GM23338 (cell line): ENCODE measurements around the gene DAPK1. TPM values are rescaled to one million over a fixed set of nuclear protein-coding genes. Genes with fewer than 3 reads are reported as not detected.
A peak's percentile ranks its signal among the peaks of the same experiment; 100 is the strongest.

ENCODE experiments used
- ATAC-seq: fragments of 200-7000 bp; cut with Tn5 transposase; 3 replicates; pipeline ENCODE4 v1.9.1; 2020
- DNase-seq: peaks from one replicate; pipeline ENCODE4 v3.0.0-alpha.2; 2015; ENCODE audit warnings: low spot score
- H2AFZ ChIP-seq: fragments of 200-600 bp; sonication (generic); 2 replicates; pipeline ENCODE4 v1.8.0; 2016; ENCODE audit warnings: antibody characterized with exemption, mild to moderate bottlenecking, moderate library complexity
- H3F3A ChIP-seq: fragments of 200-600 bp; sonication (generic); replicated peaks from 2 replicates; pipeline ENCODE4 v1.8.0; 2017; ENCODE audit warnings: antibody characterized with exemption, mixed run types, low read depth
- H3K27ac ChIP-seq: fragments of 200-600 bp; sonication (generic); 2 replicates; pipeline ENCODE4 v1.6.1; 2016; ENCODE audit warnings: low read depth
- H3K27me3 ChIP-seq: fragments of 200-600 bp; sonication (generic); 2 replicates; pipeline ENCODE4 v1.8.0; 2016; ENCODE audit warnings: mild to moderate bottlenecking, mixed run types, moderate library complexity; ENCODE audit not compliant: insufficient read depth
- H3K36me3 ChIP-seq: fragments of 200-600 bp; sonication (generic); 2 replicates; pipeline ENCODE4 v1.8.0; 2016; ENCODE audit warnings: mild to moderate bottlenecking; ENCODE audit not compliant: insufficient read depth
- H3K4me1 ChIP-seq: fragments of 200-600 bp; sonication (generic); 2 replicates; pipeline ENCODE4 v1.8.0; 2016; ENCODE audit warnings: mild to moderate bottlenecking, moderate library complexity; ENCODE audit not compliant: insufficient read depth
- H3K4me2 ChIP-seq: fragments of 200-600 bp; sonication (generic); 2 replicates; pipeline ENCODE4 v1.7.1; 2017; ENCODE audit warnings: mixed run types
- H3K4me3 ChIP-seq: fragments of 200-600 bp; sonication (generic); 2 replicates; pipeline ENCODE4 v1.6.1; 2016; ENCODE audit warnings: mixed run types
- H3K79me2 ChIP-seq: fragments of 200-600 bp; sonication (generic); replicated peaks from 2 replicates; pipeline ENCODE4 v1.8.0; 2017; ENCODE audit warnings: mild to moderate bottlenecking; ENCODE audit not compliant: insufficient read depth
- H3K9me2 ChIP-seq: fragments of 200-600 bp; sonication (generic); 2 replicates; pipeline ENCODE4 v1.8.0; 2017; ENCODE audit not compliant: insufficient read depth
- H4K20me1 ChIP-seq: fragments of 200-600 bp; sonication (generic); replicated peaks from 2 replicates; pipeline ENCODE4 v1.8.0; 2017; ENCODE audit warnings: mild to moderate bottlenecking; ENCODE audit not compliant: insufficient read depth
- H3K27ac Mint-ChIP-seq: 2 replicates; pipeline ENCODE4 v1.8.0; 2020; ENCODE audit warnings: inconsistent platforms, mild to moderate bottlenecking, moderate library complexity, mixed read lengths
- H3K27me3 Mint-ChIP-seq: 3 replicates; pipeline ENCODE4 v1.8.0; 2022; ENCODE audit warnings: low read depth, mild to moderate bottlenecking, moderate library complexity, mixed read lengths, inconsistent platforms; ENCODE audit not compliant: insufficient read depth, poor library complexity
- H3K36me3 Mint-ChIP-seq: 3 replicates; pipeline ENCODE4 v1.8.0; 2021; ENCODE audit warnings: low read depth, mild to moderate bottlenecking, inconsistent platforms, moderate library complexity, mixed read lengths
- H3K4me1 Mint-ChIP-seq: 3 replicates; pipeline ENCODE4 v1.8.0; 2020; ENCODE audit warnings: mild to moderate bottlenecking, inconsistent platforms, mixed read lengths
- H3K4me3 Mint-ChIP-seq: 3 replicates; pipeline ENCODE4 v1.8.0; 2021; ENCODE audit warnings: moderate library complexity, mild to moderate bottlenecking, inconsistent platforms, mixed read lengths
- H3K9me3 Mint-ChIP-seq: 3 replicates; pipeline ENCODE4 v1.8.0; 2020; ENCODE audit warnings: moderate library complexity, mild to moderate bottlenecking, inconsistent platforms, mixed read lengths
- CREB1 ChIP-seq: fragments of 250-450 bp; sonication (Bioruptor Pico); IDR thresholded peaks from 2 replicates; pipeline ENCODE4 v1.5.0; 2020; ENCODE audit warnings: low read depth, mild to moderate bottlenecking, moderate library complexity
- CTCF ChIP-seq, 2 experiments: fragments of 200-600 bp in 1 of 2; sonication (generic) in 1 of 2; conservative IDR thresholded peaks; 2 replicates each; pipeline versions ENCODE4 v1.5.1 to v1.6.1; 2016 to 2017; ENCODE audit warnings: antibody characterized with exemption in 2 of 2, low read depth in 2 of 2, mild to moderate bottlenecking in 2 of 2, moderate library complexity in 1 of 2
- ETS1 ChIP-seq: IDR thresholded peaks from 2 replicates; pipeline ENCODE4 v1.6.1; 2016; ENCODE audit warnings: antibody characterized with exemption
- EZH2 ChIP-seq: fragments of 200-600 bp; sonication (generic); IDR thresholded peaks from one replicate; pipeline ENCODE4 v1.8.0; 2017; ENCODE audit warnings: antibody characterized with exemption, mild to moderate bottlenecking, low read depth; ENCODE audit not compliant: unreplicated experiment
- EZH2phosphoT487 ChIP-seq: fragments of 200-600 bp; sonication (generic); IDR thresholded peaks from one replicate; pipeline ENCODE4 v1.8.1; 2018; ENCODE audit warnings: antibody characterized with exemption; ENCODE audit not compliant: unreplicated experiment
- JUNB ChIP-seq: IDR thresholded peaks from one replicate; pipeline ENCODE4 v1.6.1; 2016; ENCODE audit warnings: antibody characterized with exemption; ENCODE audit not compliant: unreplicated experiment
- NANOG ChIP-seq: IDR thresholded peaks from 2 replicates; pipeline ENCODE4 v1.6.1; 2016; ENCODE audit warnings: antibody characterized with exemption, borderline replicate concordance
- POLR2AphosphoS5 ChIP-seq: IDR thresholded peaks from 2 replicates; pipeline ENCODE4 v1.6.1; 2016; ENCODE audit warnings: antibody characterized with exemption, low read depth
- REST ChIP-seq: IDR thresholded peaks from one replicate; pipeline ENCODE4 v1.6.1; 2018; ENCODE audit warnings: antibody characterized with exemption; ENCODE audit not compliant: unreplicated experiment
- STAT1 ChIP-seq: IDR thresholded peaks from one replicate; pipeline ENCODE4 v1.6.1; 2016; ENCODE audit warnings: antibody characterized with exemption; ENCODE audit not compliant: unreplicated experiment
- ZNF114 ChIP-seq: fragments of 250-450 bp; sonication (Bioruptor Pico); IDR thresholded peaks from 2 replicates; pipeline ENCODE4 v1.5.0; 2020; ENCODE audit warnings: mild to moderate bottlenecking, moderate library complexity
- ZNF331 ChIP-seq: fragments of 250-450 bp; sonication (Bioruptor Pico); IDR thresholded peaks from 2 replicates; pipeline ENCODE4 v1.5.0; 2020; ENCODE audit warnings: low read depth, mild to moderate bottlenecking, moderate library complexity
- ZNF462 ChIP-seq: fragments of 250-450 bp; sonication (Bioruptor Pico); IDR thresholded peaks from 2 replicates; pipeline ENCODE4 v1.5.0; 2020; ENCODE audit warnings: mild to moderate bottlenecking, moderate library complexity
- polyA plus RNA-seq: library from polyadenylated mRNA; unstranded; fragments of >200 nt; fragmentation: Nextera tagmentation; extraction: Ambion mirVana; gene quantifications from 2 replicates; pipeline ENCODE4 v1.2.1, GENCODE V29; 2016
- total RNA-seq: library from RNA; depleted of rRNA; stranded (reverse); fragments of >200 nt; shearing (Covaris generic); gene quantifications from 2 replicates; pipeline ENCODE4 v1.2.3, GENCODE V29; 2014

Gene DAPK1
- total and polyA plus RNA-seq, 2 experiments from 2014 or later = 37.0 to 134 TPM

GRCh38 chr9:87601176-87601575 lies 103.5 kb downstream of the DAPK1 start:
- no peak overlapping the region for H3K4me2 ChIP-seq

More at GRCh38 chr9:87601176-87601575, 103.5 kb downstream of the DAPK1 start:
- DNase-seq = no peak
- H3K4me1 ChIP-seq = peaks cover 21% of the 10 kb centered on the region
- TF ChIP-seq STAT1 (no peak), EZH2phosphoT487 (no peak), CREB1 (CRISPR knock-in tag) (no peak), NANOG (no peak), ZNF114 (no peak), EZH2 (no peak), REST (no peak), ZNF331 (CRISPR knock-in tag) (no peak), CTCF (conservative IDR thresholded peaks at IDR 0.05; ENCODE audit: low read depth in 2 of 2) (no peak), JUNB (no peak), ETS1 (no peak), POLR2AphosphoS5 (no peak), ZNF462 (CRISPR knock-in tag) (no peak)
- peaks cover 61% of the 10 kb centered on the region for H3K4me1 Mint-ChIP-seq
- H3K27me3 Mint-ChIP-seq = peaks cover 3% of the 10 kb centered on the region
- H3K9me3 Mint-ChIP-seq = no peaks in the 10 kb centered on the region
- no peak overlapping the region for H3K27ac Mint-ChIP-seq
- no peaks in the 10 kb centered on the region for H3K27me3 ChIP-seq
- H3K36me3 ChIP-seq = no peaks in the 10 kb centered on the region
- peak overlapping the region; percentile 72; the same call in 1 of the 2 replicates for H3K27ac ChIP-seq
- H3K4me3 ChIP-seq = no peak overlapping the region
- H4K20me1 ChIP-seq = peaks cover 28% of the 10 kb centered on the region
- H3K79me2 ChIP-seq = peaks cover 67% of the 10 kb centered on the region
- ATAC-seq = peak; percentile 82
- no peaks in the 10 kb centered on the region for H3K9me2 ChIP-seq
- no peak overlapping the region for H3K4me3 Mint-ChIP-seq
- H3F3A ChIP-seq = 0 out of 2 replicates have a peak, but pooled peaks cover 5% of the 10 kb centered on the region
- H3K36me3 Mint-ChIP-seq = peaks cover 22% of the 10 kb centered on the region
- H2AFZ ChIP-seq = no peak overlapping the region
